GM18517 (cell line): Measurements from ENCODE around the gene SRSF9.

Experiments used
- ATAC-seq: cut with Tn5 transposase; IDR thresholded peaks from one replicate; pipeline ENCODE4 v1.9.1; 2021; ENCODE audit warnings: mild to moderate bottlenecking, moderate library complexity; ENCODE audit not compliant: unreplicated experiment

Gene SRSF9

DNA sequence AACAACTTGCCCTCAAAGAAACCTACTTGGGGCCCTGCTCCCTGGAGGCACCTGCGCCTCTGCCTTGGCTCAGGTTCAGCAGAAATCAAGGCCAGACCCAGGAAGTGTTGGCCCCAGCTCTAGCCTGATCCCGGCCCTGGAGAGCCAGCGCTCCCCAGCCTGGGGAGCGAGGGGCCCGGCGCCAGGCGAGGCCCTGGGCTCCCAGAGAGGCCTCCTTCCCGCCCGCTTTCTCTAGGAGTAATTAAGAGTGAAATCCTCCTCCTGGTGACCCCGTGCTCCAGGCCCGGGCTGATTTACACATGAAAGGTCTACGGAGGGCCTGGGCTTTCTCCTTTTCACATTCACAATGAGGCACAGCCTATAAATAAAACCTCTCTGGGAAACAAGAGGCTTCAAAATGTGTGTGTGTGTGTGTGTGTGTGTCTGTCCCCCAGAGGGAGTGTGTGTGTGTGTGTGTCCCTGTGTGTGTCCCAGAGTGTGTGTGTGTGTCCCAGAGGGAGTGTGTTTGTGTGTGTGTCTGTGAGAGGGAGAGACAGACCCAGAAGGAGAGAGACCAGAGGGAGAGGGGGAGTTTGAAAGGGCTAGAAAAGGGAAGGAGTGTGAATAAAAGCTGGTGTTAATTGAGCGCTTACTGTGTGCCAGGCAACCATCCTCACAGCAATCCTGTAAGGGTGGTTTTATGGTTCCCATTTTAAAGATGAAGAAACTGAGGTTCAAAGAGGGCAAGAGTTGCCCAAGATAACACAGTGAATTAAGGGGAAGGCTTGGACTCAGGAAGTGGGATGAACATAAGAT, 55.5 kb downstream of the SRSF9 start:
- ATAC-seq = no peak

DNA sequence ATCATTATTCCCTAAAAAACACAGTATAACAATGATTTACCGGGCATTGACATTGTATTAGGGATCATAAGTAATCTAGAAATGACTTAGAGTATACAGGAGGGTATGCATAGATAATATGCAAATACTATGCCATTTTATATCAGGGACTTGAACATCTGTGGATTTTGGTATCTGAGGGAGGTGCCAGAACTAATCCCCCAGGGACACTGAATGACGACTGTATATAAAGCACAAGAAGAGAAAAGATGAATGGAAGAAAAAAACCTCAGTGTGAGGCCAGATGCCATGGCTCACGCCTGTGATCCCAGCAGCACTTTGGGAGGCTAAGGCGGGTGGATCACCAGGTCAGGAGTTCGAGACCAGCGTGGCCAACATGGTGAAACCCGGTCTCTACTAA, 57.1 kb downstream of the SRSF9 start:
- no peak for ATAC-seq
